Inflammatory macrophage treated with lipopolysaccharide for 4 hours (primary cell): ENCODE measurements around the gene PANX1.
"Not testable (repeated sequence)": the region's sequence is repeated elsewhere in the genome, so short reads cannot be mapped to it uniquely, and the experiment has no call there.

Experiments used
- DNase-seq: peaks from one replicate; pipeline ENCODE4 v3.0.0-alpha.2; 2020

Gene PANX1

GRCh38 chr11:94128746-94129511, at the start of gene PANX1:
Gene PANX1 (plus strand): TSS chr11:94128841. CDS start chr11:94129313, 472 bp downstream.
- peak; percentile 91 for DNase-seq

DNA sequence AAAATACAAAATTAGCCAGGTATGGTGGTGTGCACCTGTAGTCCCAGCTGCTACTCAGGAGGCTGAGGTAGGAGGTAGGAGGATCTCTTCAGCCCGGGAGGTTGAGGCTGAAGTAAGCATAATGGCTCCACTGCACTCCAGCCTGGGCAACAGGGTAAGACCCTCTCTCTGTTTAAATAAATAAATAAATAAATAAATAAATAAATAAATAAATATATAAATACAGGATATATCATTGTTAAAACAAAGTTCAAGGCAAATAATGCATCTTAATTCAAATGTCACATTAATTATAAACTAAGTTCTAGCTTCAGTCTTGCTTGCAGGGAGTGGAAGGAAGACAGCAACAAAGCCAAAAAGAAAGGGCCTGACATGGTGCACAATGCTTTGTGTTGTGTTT, 44.5 kb upstream of the PANX1 start:
- DNase-seq: no peak

- DNase-seq: no peak
Observed at GRCh38 chr11:94088906-94089305, 39.7 kb upstream of the PANX1 start.

GRCh38 chr11:94089341-94089740, 39.3 kb upstream of the PANX1 start:
- DNase-seq: no peak

DNA sequence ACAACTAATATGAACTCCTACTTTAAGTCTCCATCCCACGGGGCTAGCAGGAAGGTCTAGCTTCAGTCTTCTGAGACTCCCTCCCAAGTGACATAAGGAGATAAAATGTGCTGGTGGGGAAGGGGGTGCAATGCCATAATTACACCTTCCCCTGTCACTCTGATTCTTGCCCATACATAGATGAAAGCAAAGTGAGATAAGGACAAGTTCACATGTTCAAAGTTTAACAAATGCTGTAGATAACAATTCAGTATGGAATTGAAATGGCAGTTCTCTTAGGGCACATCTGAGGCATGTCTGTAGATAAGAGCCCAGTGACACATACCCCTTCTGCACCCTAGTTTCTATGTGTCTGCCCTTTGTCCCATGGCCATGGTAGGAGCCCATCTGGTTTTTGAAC, 38.2 kb upstream of the PANX1 start:
- DNase-seq: no peak

- DNase-seq: no peak
Observed at GRCh38 chr11:94091091-94091490, 37.5 kb upstream of the PANX1 start.

DNA sequence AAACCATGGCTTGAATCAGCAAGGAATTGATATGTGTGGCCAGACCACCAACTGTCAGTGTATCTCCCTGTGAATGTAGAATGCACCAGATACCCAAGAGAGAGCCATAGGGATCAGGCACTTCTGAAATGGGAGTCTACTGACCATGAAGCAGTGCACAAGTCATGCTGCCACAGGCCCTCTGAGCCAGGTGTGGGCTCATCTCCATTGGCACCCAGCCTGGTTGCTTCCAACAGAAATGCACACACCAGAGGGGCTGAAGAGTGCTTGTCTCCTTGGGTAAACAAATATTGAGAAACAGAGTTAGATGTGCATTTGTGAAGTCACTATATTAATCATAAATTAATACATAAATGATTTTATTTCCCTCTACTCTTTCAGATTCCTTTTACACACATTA, 28.4 kb upstream of the PANX1 start:
- DNase-seq: no peak

DNA sequence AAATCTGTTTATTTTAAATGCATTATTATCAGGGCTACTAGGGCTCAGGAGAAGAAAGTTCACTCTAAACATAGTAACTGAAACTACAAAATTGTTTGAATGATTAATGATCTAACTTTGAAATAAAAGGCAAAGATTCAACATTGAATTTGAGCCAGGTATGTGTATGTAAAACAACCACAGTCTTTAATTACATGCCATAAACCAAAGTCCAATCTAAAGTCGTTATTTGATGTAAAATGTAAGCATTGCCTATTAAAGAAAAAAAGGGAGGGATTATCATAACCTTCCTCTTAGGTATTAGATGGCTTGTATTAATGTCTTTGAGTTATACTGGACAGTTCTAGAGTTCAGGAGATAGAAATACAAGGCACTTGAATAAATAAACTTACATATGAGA, 25.2 kb upstream of the PANX1 start:
- DNase-seq: no peak

- DNase-seq: no peak
Observed at GRCh38 chr11:94104734-94105133, 23.9 kb upstream of the PANX1 start.

DNA sequence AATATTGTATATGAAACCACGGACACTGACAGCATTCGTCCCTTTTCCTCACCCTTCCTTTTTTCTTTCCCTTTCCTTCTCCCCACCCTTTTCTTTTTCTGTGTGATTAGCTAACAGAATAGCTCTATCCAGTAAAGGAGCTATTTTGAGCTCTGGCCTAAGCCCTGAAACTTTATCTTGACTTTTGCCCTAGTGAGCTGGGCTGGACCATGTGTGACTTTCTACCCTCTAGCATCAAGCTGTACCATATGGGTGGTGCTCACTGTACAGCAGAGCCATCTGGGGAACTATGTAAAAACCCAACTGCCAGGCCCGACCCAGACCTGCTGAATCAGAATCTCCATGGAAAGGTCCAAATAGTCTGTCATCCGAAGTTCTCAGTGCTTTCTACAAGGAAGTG, 21.9 kb upstream of the PANX1 start:
- no peak for DNase-seq

- DNase-seq: no peak
Observed at GRCh38 chr11:94107363-94107762, 21.3 kb upstream of the PANX1 start.

- no peak for DNase-seq
Observed at GRCh38 chr11:94111241-94111640, 17.4 kb upstream of the PANX1 start.

DNA sequence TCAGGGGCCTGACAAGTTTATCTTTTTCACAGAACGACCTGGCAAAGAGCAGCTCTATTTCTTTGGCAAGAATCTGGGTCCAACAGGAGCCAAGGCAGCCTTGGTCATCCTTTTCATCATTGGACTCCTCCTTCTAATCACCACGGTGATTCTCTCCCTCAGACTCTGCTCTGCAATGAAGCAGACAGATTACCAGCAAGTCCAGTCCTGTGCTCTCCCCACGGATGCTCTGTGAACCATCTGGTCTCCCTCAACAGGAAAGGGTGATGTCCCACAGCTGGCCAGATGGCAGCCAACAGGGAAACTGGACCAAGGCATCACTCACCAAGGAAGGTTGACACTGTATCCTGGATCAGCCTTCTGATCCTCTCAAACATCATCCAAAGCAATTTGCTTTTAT, 17.0 kb upstream of the PANX1 start:
- DNase-seq: no peak

DNA sequence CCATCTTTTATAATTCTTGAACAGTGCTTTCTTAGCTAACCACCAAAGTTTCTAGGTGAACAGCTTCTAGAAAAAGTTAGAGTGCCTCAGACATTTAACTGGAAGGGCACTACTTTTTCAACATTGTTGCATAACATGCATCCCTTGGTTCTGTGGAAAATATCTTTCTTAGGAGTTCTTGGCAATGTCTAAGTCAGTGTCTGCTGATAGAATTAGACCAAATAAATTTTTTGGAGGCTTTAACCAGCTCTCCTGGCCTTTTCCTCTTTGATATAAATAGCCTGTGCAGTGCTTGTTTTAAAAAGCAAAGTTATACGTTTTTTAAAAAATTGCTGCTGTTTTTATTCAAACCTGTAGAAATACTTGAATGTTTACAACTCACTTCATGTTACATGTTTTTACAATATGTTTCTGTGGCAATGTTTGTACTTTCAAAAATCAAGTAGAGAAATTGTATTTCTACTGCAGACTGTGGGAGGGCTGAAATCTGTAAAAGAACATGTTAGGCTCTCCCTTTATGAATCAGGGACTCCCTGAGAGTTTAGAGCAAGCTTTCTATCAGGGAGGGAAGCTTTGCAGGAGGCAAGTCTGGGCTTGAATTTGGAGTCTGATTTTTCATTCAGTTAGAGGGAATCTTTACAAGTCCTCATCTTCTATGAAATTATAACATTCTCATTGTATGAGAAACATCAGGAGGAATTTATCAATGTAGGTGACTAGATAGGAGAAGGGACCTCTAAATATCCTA, 16.3 kb upstream of the PANX1 start:
- no peak for DNase-seq

DNA sequence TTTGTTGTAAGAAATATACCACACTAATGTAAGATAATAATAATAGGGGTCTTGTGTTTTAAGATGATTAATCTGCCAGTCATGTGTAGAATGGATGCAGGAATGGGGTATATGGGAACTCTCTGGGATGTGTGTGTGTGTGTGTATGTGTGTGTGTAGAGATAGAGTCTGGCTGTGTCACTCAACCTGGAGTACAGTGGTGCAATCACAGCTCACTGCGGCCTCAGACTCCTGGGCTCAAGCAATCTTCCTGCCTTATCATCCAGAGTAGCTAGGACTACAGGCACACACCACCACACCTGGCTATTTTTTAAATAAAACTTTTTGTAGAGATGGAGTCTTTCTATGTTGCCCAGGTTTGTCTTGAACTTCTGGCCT, 11.5 kb upstream of the PANX1 start:
- DNase-seq: no peak

GRCh38 chr11:94117871-94118270, 10.8 kb upstream of the PANX1 start:
- no peak for DNase-seq

- not testable (repeated sequence) for DNase-seq
Observed at GRCh38 chr11:94119676-94120075, 9.0 kb upstream of the PANX1 start.

DNA sequence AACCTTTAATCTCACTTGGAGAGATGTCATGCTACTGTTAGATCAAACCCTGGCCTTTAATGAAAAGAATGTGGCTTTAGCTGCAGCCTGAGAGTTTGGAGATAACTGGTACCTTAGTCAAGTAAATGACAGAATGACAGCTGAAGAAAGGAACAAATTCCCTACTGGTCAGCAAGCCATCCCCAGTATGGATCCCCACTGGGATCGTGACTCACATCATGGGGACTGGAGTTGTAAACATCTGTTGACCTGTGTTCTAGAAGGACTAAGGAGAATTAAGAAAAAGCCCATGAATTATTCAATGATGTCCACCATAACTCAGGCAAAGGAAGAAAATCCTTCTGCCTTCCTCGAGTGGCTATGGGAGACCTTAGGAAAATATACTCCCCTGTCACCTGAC, 8.1 kb upstream of the PANX1 start:
- DNase-seq: not testable (repeated sequence)

DNA sequence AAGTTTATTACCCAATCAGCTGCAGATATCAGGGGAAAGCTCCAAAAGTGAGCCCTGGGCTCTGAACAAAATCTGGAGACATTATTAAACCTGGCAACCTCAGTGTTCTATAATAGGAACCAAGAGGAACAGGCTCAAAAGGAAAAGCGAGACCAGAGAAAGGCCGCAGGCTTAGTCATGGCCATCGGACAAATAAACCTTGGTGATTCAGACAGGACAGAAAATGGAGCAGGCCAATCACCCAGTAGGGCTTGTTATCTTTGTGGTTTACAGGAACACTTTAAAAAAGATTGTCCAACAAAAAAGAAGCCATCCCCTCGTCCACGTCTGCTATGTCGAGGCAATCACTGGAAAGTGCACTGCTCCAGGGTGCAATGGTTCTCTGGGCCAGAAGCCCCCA, 7.7 kb upstream of the PANX1 start:
- no peak for DNase-seq

- DNase-seq: no peak
Observed at GRCh38 chr11:94125407-94126115, 3.1 kb upstream of the PANX1 start.

DNA sequence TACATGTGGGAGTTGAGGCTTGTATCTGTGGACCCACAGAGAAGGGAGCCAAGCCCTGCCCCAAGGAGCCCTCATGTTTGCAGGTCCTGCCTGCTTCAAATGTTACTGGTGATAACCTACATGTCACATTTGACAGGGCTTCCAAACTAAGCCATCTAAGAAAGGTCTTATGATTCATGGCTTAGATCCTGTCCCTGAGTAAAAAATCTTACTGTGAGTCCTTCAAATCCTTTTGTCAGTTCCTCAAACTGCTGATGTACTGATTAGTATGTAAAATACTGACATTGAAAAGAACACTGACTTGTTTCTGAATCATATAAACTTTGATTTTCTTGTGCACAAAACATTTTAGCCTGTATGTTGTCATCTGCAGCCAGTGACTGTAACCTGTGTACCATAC, 1.0 kb upstream of the PANX1 start:
- DNase-seq: no peak

DNA sequence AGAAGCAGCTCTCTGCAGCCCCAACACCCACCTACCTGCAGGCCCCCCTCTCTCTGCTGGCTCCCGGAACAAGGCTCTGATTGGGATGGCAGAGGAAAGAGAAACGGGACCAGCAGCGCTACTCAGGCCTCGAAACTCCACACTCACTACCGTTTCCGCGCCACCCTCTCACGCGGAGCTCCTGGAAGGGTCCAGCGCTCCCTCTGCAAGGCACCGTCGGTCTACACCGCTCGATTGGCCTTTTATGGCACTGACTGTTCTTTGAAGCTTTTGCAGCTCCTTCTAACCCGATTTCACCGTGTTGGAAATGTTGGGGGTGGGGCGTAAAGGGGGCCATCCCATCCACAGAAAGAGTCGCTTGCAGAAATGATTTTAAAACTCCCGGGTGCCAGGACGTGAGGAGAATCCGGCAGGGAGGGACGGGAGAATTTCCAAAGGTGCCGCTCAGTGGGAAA, 323 bp upstream of the PANX1 start:
- no peak for DNase-seq

DNA sequence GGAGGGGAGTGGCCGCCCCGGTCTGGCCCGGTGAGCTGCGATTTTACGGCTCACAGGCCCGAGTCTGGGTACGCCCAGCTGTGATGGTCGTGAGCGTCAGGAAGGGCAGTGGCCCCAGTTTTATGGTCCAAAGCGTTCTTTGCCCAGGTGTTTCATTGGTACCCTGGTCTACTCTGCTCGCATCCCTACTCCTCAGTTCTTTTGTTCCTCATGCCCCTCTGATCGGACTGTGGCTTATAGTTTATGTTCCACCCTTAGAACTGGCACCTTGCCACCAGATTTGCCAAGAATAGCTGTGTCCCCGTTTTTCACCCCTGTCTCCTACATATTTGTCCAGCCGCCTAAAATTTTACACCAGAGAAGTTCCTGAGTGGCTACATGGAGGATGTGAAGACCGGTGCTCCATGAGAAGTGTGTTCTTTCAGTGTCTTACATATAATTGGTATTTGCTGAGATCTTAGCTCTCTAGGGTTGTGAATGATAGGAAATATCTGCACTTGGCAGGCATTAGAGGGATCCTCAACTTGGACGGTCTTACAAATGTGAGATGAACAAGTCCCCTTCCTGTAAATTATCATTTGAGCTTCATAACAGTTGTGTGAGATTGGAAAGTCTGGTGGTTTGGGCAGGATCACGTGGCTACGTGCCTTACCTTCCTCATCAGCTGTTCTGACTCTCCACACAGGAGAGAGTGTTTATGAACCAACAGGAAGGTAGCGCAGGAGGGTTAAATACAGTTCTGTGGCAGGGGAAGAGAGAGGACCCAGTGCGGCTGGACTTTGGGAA, 1.1 kb downstream of the PANX1 start:
- DNase-seq: peak; percentile 36
